ENCODE data around the gene ATF7IP.

DNA sequence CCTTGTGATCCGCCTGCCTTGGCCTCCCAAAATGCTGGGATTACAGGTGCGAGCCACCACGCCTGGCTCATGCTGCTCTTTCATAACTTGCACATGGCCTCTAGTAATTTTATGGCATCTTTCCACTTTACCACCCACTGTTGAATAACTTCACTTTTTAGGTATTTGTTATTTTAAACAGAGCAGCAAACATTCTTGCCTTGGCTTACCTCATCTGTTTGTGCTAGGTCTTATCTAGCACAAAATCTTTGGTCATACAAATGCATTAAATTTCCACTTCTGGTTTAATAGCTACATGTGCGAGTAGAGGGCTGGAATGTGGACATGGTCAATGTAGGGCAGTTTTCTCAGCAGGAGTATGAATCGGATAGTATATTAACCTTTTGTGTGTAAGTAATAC, 38.8 kb upstream of the ATF7IP start:
- TF ChIP-seq CTCF (conservative IDR thresholded peaks at IDR 0.05; ENCODE audit: low read depth, low read length) (no peak), EZH2 (IDR thresholded peaks at IDR 0.05; ENCODE audit: borderline replicate concordance, low read depth, low read length, poor library complexity, severe bottlenecking) (no peak)

Data from A673 (cell line).